ENCODE data around the gene TCTN2.

- TF ChIP-seq POLR2AphosphoS5 (IDR thresholded peaks at IDR 0.05) (no peak), EP300 (IDR thresholded peaks at IDR 0.05) (no peak), CTCF (IDR thresholded peaks at IDR 0.05) (no peak), POLR2A (IDR thresholded peaks at IDR 0.05; ENCODE audit: low read depth) (no peak)
Measured at GRCh38 chr12:123690191-123690840, 19.4 kb downstream of the TCTN2 start.
